HL-60 (cell line): Measurements from ENCODE around the gene RAB3C.

Source experiments
- POLR2AphosphoS5 ChIP-seq: IDR thresholded peaks from 2 replicates; pipeline ENCODE4 v1.6.1; 2012; ENCODE audit warnings: low read depth
- SPI1 ChIP-seq: IDR thresholded peaks from 2 replicates; pipeline ENCODE4 v1.6.1; 2012; ENCODE audit warnings: low read depth, mild to moderate bottlenecking, borderline replicate concordance
- TF ChIP-seq, protein P1 (sequence below): IDR thresholded peaks from one replicate; pipeline ENCODE4 v1.5.1; 2011; ENCODE audit warnings: low read length, control low read depth, inconsistent platforms; ENCODE audit not compliant: insufficient read depth

DNA sequence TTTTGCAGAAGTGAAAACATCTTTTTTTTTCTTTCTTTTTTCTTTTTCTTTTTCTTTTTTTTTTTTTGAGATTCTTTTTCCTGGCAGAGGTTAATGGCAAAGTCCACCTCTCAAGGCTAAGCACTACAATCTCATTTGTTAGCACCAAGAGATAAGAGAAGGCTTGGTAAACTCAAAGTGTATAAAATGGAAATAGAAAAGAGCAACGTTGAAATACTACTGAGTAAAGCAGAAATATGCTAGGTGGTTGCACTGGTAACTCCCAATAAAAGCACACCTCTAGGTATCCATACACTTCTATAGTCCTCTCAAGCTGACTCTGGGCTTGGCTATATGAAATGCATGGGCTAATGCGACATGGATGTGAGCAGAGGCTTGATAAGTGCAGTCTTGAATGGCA, 188.9 kb downstream of the RAB3C start:
- TF ChIP-seq, protein P1, sequence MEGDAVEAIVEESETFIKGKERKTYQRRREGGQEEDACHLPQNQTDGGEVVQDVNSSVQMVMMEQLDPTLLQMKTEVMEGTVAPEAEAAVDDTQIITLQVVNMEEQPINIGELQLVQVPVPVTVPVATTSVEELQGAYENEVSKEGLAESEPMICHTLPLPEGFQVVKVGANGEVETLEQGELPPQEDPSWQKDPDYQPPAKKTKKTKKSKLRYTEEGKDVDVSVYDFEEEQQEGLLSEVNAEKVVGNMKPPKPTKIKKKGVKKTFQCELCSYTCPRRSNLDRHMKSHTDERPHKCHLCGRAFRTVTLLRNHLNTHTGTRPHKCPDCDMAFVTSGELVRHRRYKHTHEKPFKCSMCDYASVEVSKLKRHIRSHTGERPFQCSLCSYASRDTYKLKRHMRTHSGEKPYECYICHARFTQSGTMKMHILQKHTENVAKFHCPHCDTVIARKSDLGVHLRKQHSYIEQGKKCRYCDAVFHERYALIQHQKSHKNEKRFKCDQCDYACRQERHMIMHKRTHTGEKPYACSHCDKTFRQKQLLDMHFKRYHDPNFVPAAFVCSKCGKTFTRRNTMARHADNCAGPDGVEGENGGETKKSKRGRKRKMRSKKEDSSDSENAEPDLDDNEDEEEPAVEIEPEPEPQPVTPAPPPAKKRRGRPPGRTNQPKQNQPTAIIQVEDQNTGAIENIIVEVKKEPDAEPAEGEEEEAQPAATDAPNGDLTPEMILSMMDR, result no peak
- TF ChIP-seq SPI1, result no peak
- no peak for TF ChIP-seq POLR2AphosphoS5
